GM18873 (cell line): ENCODE measurements around the gene LRP6.
"Not testable (repeated sequence)": the region's sequence is repeated elsewhere in the genome, so short reads cannot be mapped to it uniquely, and the experiment has no call there.

Source experiments
- ATAC-seq: cut with Tn5 transposase; IDR thresholded peaks from one replicate; pipeline ENCODE4 v1.9.1; 2021; ENCODE audit warnings: mild to moderate bottlenecking, moderate library complexity, moderate number of reproducible peaks; ENCODE audit not compliant: unreplicated experiment, low FRiP score

LRP6 gene

DNA sequence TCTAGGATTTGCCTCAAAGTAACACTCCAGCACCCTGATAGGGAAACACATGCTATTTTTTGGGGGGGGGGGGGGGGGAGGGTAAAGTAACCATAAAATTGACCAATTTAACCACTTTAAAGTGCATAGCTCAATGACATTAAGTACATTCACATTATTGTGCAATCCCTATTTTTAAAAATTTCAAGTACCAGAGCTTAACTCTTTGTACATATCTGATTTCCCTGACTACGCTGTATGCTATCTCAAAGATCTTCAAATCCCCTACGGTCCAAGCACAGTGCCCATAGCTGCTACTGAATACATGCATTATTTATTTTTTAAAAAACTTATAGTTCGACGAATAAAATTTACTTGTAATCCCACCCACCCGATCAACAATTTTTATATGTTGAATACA is 133.1 kb downstream of the LRP6 start:
- ATAC-seq = no peak

DNA sequence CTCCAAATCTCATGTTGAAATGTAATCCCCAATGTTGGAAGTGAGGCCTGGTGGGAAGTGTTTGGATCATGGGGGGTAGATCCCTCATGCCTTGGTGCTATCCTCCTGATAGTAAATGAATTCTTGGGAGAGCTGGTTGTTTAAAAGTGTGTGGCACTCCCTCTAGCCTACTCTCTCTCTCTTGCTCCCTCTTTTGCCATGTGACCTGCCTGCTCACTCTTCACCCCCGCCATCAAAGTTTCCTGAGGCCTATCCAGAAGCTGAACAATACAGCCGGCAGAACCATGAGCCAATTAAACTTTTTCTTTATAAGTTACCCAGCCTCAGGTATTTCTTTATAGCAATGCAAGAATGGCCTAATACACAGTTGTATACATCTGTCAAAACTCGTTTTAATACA is 133.6 kb downstream of the LRP6 start:
- no peak for ATAC-seq

GRCh38 chr12:12128670-12129069 is 138.2 kb downstream of the LRP6 start:
- ATAC-seq = no peak

GRCh38 chr12:12127304-12127703 is 139.5 kb downstream of the LRP6 start:
- no peak for ATAC-seq

- ATAC-seq = no peak
These were observed 140.3 kb downstream of the LRP6 start for GRCh38 chr12:12126551-12126950.

DNA sequence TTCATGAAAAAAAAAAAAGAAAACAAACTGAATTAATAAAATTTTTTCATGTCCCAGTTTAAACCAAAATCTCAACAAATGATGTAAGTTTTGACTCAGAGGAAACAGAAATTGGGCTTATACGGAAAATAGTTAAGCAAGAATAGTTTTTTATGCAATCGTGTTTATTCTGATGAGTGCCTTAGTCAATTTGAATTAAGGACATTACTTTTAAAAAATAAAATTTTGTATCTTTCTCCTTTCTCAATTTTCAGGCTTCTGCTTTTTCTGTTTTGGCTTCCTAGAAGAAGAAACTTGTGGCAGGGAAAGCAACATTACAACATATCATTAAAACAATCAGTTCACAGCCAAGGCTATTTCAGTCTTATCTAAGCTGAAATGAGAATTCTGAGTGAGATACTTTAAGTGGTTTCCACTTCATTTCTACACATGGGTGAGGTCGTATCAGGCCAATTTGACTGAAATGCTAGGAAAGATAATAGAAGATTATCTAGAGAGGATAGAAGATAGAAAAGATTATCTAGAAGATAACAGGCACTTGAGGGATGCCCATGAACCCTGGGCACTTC is 143.7 kb downstream of the LRP6 start:
- no peak for ATAC-seq

GRCh38 chr12:12121061-12121460 is 145.8 kb downstream of the LRP6 start:
- no peak for ATAC-seq

DNA sequence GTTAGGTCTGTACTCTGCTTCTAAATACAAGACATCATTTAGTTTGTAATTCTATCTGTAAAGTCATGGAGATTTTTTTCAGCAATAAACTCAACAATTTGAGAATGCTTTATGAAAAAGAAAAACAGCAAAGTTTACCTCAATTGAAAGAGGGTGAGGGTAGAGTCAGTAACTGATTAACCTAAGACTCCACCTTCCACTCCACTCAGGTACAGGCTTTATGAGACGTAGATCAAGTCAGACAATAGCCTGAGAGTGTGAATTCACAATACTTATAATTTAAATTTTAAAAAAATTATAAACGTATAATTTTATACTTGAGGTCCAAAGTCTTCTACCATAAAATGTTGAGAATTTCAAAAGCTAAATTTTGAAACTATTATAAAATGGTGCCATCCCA is 150.2 kb downstream of the LRP6 start:
- ATAC-seq = no peak

DNA sequence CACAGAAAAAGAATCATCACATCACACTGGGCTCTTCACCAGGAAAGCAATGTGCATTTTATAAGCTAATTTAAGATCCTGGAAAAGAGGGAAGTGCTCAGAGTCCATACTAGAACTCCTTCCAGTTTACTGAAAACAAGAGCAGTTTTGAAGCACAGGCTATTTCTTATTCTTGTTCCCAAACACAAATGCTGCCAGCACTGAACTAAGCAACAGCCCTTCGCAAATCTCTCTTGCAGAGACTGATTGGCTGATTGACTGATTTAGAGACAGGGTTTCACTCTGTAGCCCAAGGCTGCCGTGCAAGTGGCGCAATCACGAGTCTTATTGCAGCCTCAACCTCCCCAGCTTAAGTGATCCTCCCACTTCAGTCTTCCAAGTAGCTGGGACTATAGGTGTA is 151.3 kb downstream of the LRP6 start:
- ATAC-seq = no peak

DNA sequence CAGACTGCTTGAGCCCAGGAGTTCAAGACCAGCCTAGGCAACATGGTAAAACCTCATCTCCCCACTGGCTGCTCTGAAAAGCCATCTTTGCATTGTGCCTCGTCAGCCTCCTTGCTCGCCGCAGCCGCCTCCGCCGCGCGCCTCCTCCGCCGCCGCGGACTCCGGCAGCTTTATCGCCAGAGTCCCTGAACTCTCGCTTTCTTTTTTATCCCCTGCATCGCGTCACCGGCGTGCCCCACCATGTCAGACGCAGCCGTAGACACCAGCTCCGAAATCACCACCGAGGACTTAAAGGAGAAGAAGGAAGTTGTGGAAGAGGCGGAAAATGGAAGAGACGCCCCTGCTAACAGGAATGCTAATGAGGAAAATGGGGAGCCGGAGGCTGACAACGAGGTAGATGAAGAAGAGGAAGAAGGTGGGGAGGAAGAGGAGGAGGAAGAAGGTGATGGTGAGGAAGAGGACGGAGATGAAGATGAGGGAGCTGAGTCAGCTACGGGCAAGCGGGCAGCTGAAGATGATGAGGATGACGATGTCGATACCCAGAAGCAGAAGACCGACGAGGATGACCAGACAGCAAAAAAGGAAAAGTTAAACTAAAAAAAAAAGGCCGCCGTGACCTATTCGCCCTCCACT is 155.8 kb downstream of the LRP6 start:
- not testable (repeated sequence) for ATAC-seq

DNA sequence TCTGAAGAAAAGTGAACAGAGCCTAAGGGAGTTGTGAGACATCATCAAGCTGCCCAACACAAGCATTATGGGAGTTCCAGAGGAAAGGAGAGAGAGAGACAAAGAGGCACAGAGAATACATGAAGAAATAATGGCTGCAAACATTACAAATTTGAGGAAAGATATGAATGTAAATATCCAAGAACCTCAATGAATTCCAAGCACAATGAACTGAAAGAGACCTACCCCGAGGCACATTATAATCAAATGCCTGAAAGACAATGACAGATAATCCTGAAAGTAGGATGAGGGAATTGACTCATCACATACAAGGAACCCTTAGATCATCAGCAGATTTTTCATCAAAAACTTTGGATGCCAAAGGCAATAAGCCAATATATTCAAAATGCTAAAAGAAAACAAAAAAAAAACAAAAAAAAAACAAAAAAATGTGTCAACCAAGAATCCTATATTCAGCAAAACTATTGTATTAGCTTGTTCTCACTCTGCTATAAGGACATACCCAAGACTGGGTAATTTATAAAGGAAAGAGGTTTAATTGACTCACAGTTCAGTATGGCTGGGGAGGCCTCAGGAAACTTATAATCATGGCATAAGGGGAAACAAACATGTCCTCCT is 158.3 kb downstream of the LRP6 start:
- no peak for ATAC-seq

GRCh38 chr12:12107678-12108077 is 159.2 kb downstream of the LRP6 start:
- no peak for ATAC-seq

DNA sequence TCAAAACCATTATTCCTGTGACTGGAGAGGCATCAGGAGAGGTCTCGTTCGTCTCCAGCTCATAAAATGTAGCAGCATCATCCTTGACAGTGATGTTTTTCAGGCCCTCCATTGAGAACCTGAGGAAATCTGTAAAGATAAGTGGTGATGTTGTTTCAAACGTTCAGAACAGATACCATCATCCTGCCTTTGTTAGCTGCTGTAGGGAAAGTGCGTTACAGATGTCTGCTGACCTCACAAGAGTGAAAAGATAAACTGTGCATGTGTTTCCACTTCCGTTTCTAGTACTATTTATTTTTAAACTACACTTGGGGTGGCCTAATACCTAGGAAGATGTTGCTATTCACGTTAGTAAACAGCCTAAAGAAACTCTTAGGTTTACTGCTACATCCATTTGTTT is 167.7 kb downstream of the LRP6 start:
- ATAC-seq = no peak

GRCh38 chr12:12098691-12099015 is 168.2 kb downstream of the LRP6 start:
- no peak for ATAC-seq

GRCh38 chr12:12097891-12098690 is 168.8 kb downstream of the LRP6 start:
- no peak for ATAC-seq

- ATAC-seq = no peak
These were observed 171.8 kb downstream of the LRP6 start for GRCh38 chr12:12095021-12095420.

GRCh38 chr12:12094481-12094880 is 172.4 kb downstream of the LRP6 start:
- no peak for ATAC-seq

- ATAC-seq = no peak
These were observed 174.7 kb downstream of the LRP6 start for GRCh38 chr12:12091977-12092663.

DNA sequence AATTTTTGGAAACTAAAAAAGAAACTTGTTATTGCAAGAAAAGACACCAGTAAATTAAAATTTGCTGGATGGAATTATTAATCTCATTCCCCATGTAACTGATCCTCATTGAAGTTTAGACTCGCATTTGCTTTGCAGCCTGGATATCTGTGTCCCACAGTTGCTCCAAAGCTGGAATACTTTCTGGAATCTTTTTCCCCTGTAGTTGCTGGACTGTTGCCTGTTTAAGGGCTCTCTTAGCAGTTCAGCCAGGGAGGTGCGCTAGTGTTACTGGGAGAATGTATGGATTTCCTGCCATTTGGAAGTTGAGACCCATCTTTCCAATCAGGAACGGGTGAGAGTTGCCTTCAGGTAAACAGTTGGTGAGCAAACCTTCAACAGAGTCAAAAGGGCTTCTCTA is 175.8 kb downstream of the LRP6 start:
- ATAC-seq = no peak

DNA sequence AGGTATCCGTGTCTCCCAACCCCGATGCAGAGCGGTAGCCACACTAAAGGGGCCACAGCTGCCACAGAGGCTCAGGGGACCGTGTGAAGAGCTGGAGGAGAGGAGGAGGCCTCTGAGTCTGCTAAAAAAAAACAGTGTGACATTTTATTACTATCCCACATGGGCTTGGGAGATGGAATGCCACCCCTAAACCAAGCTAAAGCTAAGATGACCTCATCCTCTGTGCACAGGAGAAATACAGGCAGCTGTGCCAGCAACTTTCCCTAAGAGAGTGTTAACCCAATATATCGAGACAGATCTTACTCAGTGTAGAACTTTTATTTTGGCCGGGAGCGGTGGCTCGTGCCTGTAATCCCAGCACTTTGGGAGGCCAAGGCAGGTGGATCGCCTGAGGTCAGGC is 178.1 kb downstream of the LRP6 start:
- ATAC-seq = no peak

DNA sequence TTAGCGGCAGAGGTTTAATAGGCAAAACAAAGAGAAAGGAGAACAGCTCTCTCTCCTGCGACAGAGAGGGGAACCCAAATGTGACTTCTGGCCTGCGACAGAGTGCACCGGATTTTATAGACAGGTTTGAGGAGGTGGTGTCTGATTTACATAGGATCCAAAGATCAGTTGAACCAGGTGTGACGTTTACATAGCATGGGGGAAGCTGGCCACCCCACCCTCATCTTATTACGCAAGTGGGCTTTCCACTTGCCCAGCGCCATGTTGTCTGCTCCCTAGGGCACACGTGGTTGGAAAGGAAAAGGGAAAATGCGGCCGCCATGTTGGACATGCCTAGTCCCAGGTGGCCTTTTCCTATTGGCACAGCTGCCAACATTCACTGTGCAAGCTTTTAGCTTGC is 178.7 kb downstream of the LRP6 start:
- no peak for ATAC-seq
